Cardiac septum (tissue), 1 donor: Measurements from ENCODE around the gene ATP11C. TPM values are rescaled to one million over a fixed set of nuclear protein-coding genes. Genes with fewer than 3 reads are reported as not detected.

Experiments
- DNase-seq: peaks from one replicate; pipeline ENCODE4 v3.0.0-alpha.2; 2020; ENCODE audit warnings: low spot score
- intact Hi-C: fragments of 100-400 bp; cut with DNase I; formaldehyde crosslinking; loops from one replicate; pipeline ENCODE4 v1.14.0; 2022
- microRNA-seq: library from miRNA; unstranded; fragments of <30 nt; microRNA quantifications from one replicate; pipeline ENCODE4 v1.2.0, GENCODE V29; 2020
- total RNA-seq: library from RNA; stranded (reverse); fragmentation: NEBNext Ultra II Directional; extraction: Animal tissue kit (Norgen Biotek cat#: 25700); gene quantifications from one replicate; pipeline ENCODE4 v1.2.1, GENCODE V29; 2021
- donor health status: DM: no; HTN: no; CAD: no.

Gene ATP11C
- total RNA-seq, 1 donor from 2014 or later, result 5.8 TPM

- intact Hi-C loops, result no loop called here
- no peak for DNase-seq
These were observed 252.5 kb downstream of the ATP11C start for GRCh38 chrX:139680356-139680755.

Small RNA genes within 50 kb of the gene (microRNA-seq; reads per million reads assigned to microRNA genes)
- 55.6 reads per million, percentile 50 among the genes with 10 or more reads in this experiment for gene MIR505

Other genes with a start within 250 kb of the ATP11C start
- 0.65 TPM for gene MCF2, start 224.9 kb downstream of the ATP11C start, total RNA-seq
- gene CXorf66, start 32.5 kb upstream of the ATP11C start, total RNA-seq, result not detected